ENCODE measurements around the gene MCF2L. TPM values are rescaled to one million over a fixed set of nuclear protein-coding genes. Genes with fewer than 3 reads are reported as not detected.

Gene MCF2L
- total and polyA plus RNA-seq, 2 experiments from 2014 or later, result 4.8 to 25.6 TPM

GRCh38 chr13:113008851-113009250 lies 39.8 kb downstream of the MCF2L start:
- Mint-ChIP-seq H3K4me3 (no peak overlapping the region), H3K9me3 (peaks cover 17% of the 10 kb centered on the region), H3K27ac (0 out of 2 replicates have a peak overlapping the region, but pooled peaks have one; percentile 45), H3K36me3 (ENCODE audit: low read depth) (peaks cover 14% of the 10 kb centered on the region), H3K4me1 (no peaks in the 10 kb centered on the region; the same call in 2 of the 3 replicates), H3K27me3 (ENCODE audit: insufficient read depth, low read depth, poor library complexity) (peaks cover 10% of the 10 kb centered on the region)
- no peaks in the 10 kb centered on the region for H3K79me2 ChIP-seq (replicated peaks; ENCODE audit: insufficient read depth)
- DNase-seq (ENCODE audit: low spot score) (no peak), ATAC-seq (peak; percentile 42)
- TF ChIP-seq EZH2phosphoT487 (IDR thresholded peaks at IDR 0.05; ENCODE audit: unreplicated experiment) (no peak), STAT1 (IDR thresholded peaks at IDR 0.05; ENCODE audit: unreplicated experiment) (no peak), POLR2AphosphoS5 (IDR thresholded peaks at IDR 0.05; ENCODE audit: low read depth) (no peak), EZH2 (IDR thresholded peaks at IDR 0.05; ENCODE audit: low read depth, unreplicated experiment) (no peak), NANOG (IDR thresholded peaks at IDR 0.05; ENCODE audit: borderline replicate concordance) (no peak), JUNB (IDR thresholded peaks at IDR 0.05; ENCODE audit: unreplicated experiment) (no peak), ZNF114 (CRISPR knock-in tag; IDR thresholded peaks at IDR 0.05) (no peak), REST (IDR thresholded peaks at IDR 0.05; ENCODE audit: unreplicated experiment) (no peak), CREB1 (CRISPR knock-in tag; IDR thresholded peaks at IDR 0.05; ENCODE audit: low read depth) (no peak), ETS1 (IDR thresholded peaks at IDR 0.05) (no peak), ZNF331 (CRISPR knock-in tag; IDR thresholded peaks at IDR 0.05; ENCODE audit: low read depth) (no peak)
- no peaks in the 10 kb centered on the region for H3K27me3 ChIP-seq (ENCODE audit: insufficient read depth)
- no peaks in the 10 kb centered on the region for H4K20me1 ChIP-seq (replicated peaks; ENCODE audit: insufficient read depth)
- no peak overlapping the region for H3K4me2 ChIP-seq
- no peaks in the 10 kb centered on the region for H3K36me3 ChIP-seq (ENCODE audit: insufficient read depth)
- H3F3A ChIP-seq (replicated peaks; ENCODE audit: low read depth), result no peaks in the 10 kb centered on the region
- H3K4me3 ChIP-seq, result no peak overlapping the region
- H3K9me2 ChIP-seq (ENCODE audit: insufficient read depth), result no peaks in the 10 kb centered on the region
- H3K4me1 ChIP-seq (ENCODE audit: insufficient read depth), result no peaks in the 10 kb centered on the region
- H3K27ac ChIP-seq (ENCODE audit: low read depth), result no peak overlapping the region
- H2AFZ ChIP-seq, result no peak overlapping the region

GRCh38 chr13:113009743-113010509 lies 40.9 kb downstream of the MCF2L start:
- ATAC-seq, result no peak
- no peak for TF ChIP-seq REST (IDR thresholded peaks at IDR 0.05; ENCODE audit: unreplicated experiment)

More at GRCh38 chr13:113009743-113010509, 40.9 kb downstream of the MCF2L start:
- no peaks in the 10 kb centered on the region for H3F3A ChIP-seq (replicated peaks; ENCODE audit: low read depth)
- Mint-ChIP-seq H3K9me3 (peaks cover 15% of the 10 kb centered on the region), H3K4me1 (no peaks in the 10 kb centered on the region; the same call in 2 of the 3 replicates), H3K27ac (no peak overlapping the region), H3K4me3 (no peak overlapping the region), H3K27me3 (ENCODE audit: insufficient read depth, low read depth, poor library complexity) (peaks cover 10% of the 10 kb centered on the region), H3K36me3 (ENCODE audit: low read depth) (peaks cover 14% of the 10 kb centered on the region)
- H3K79me2 ChIP-seq (replicated peaks; ENCODE audit: insufficient read depth), result no peaks in the 10 kb centered on the region
- no peak overlapping the region for H3K4me2 ChIP-seq
- H3K27ac ChIP-seq (ENCODE audit: low read depth), result no peak overlapping the region
- DNase-seq (ENCODE audit: low spot score), result no peak
- H3K36me3 ChIP-seq (ENCODE audit: insufficient read depth), result no peaks in the 10 kb centered on the region
- H3K4me3 ChIP-seq, result no peak overlapping the region
- no peaks in the 10 kb centered on the region for H4K20me1 ChIP-seq (replicated peaks; ENCODE audit: insufficient read depth)
- H3K4me1 ChIP-seq (ENCODE audit: insufficient read depth), result no peaks in the 10 kb centered on the region
- no peaks in the 10 kb centered on the region for H3K27me3 ChIP-seq (ENCODE audit: insufficient read depth)
- no peaks in the 10 kb centered on the region for H3K9me2 ChIP-seq (ENCODE audit: insufficient read depth)
- H2AFZ ChIP-seq, result no peak overlapping the region
